CD14-positive monocyte (primary cell): ENCODE results near the gene ME3. TPM values are rescaled to one million over a fixed set of nuclear protein-coding genes. Genes with fewer than 3 reads are reported as not detected.

Experiments used
- DNase-seq, 3 donors: peaks; one replicate each; pipeline ENCODE4 v3.0.0-alpha.2; 2011 to 2022
- H2AFZ ChIP-seq: 2 replicates; pipeline ENCODE4 v1.6.0; 2012; ENCODE audit warnings: mild to moderate bottlenecking, low read depth, low read length, inconsistent platforms; ENCODE audit not compliant: insufficient read depth, poor library complexity, severe bottlenecking
- H3K27ac ChIP-seq, 2 donors: 1 replicate in 1 of 2; 2 replicates in 1 of 2; pipeline ENCODE4 v1.5.1; 2012 to 2013; ENCODE audit warnings: low read length in 2 of 2, control low read depth in 1 of 2, inconsistent platforms in 1 of 2, low read depth in 1 of 2, mild to moderate bottlenecking in 1 of 2
- H3K27me3 ChIP-seq, 2 donors: one replicate each; pipeline versions ENCODE4 v1.6.0 to v1.6.1; 2011 to 2013; ENCODE audit warnings: low read length in 2 of 2; ENCODE audit not compliant: control insufficient read depth in 2 of 2, insufficient read depth in 2 of 2
- H3K36me3 ChIP-seq, 2 donors: replicated peaks in 1 of 2; 1 replicate in 1 of 2; 2 replicates in 1 of 2; pipeline versions ENCODE4 v1.5.1 to v1.6.1; 2012 to 2013; ENCODE audit warnings: low read length in 2 of 2, control low read depth in 1 of 2, inconsistent platforms in 1 of 2, mild to moderate bottlenecking in 1 of 2; ENCODE audit not compliant: insufficient read depth in 2 of 2, control insufficient read depth in 1 of 2
- H3K4me1 ChIP-seq, 2 donors: 1 replicate in 1 of 2; 2 replicates in 1 of 2; pipeline versions ENCODE4 v1.5.1 to v1.6.1; 2012 to 2013; ENCODE audit warnings: low read length in 2 of 2, control low read depth in 1 of 2, inconsistent platforms in 1 of 2, mild to moderate bottlenecking in 1 of 2, moderate library complexity in 1 of 2; ENCODE audit not compliant: insufficient read depth in 2 of 2, control insufficient read depth in 1 of 2
- H3K4me2 ChIP-seq: replicated peaks from 2 replicates; pipeline ENCODE3; 2012; ENCODE audit warnings: low read length, moderate library complexity, mild to moderate bottlenecking; ENCODE audit not compliant: poor library complexity, severe bottlenecking; ENCODE audit errors: extremely low read depth
- H3K4me3 ChIP-seq, 3 experiments: fragments of 200-600 bp in 1 of 3; sonication (generic) in 1 of 3; replicated peaks in 1 of 3; 1 replicate in 2 of 3; 2 replicates in 1 of 3; pipeline ENCODE4 v1.5.1; 2011 to 2013; ENCODE audit warnings: low read length in 3 of 3, mild to moderate bottlenecking in 3 of 3, control low read depth in 2 of 3, low read depth in 2 of 3, inconsistent platforms in 1 of 3, moderate library complexity in 1 of 3
- H3K79me2 ChIP-seq: 2 replicates; pipeline ENCODE4 v1.6.0; 2012; ENCODE audit warnings: mild to moderate bottlenecking, control low read depth, inconsistent platforms, low read length, moderate library complexity; ENCODE audit not compliant: insufficient read depth
- H3K9ac ChIP-seq: 2 replicates; pipeline ENCODE4 v1.6.0; 2017; ENCODE audit warnings: low read length, mild to moderate bottlenecking; ENCODE audit not compliant: insufficient read depth, poor library complexity, severe bottlenecking
- H3K9me3 ChIP-seq, 2 donors: replicated peaks in 1 of 2; 1 replicate in 1 of 2; 2 replicates in 1 of 2; pipeline versions ENCODE4 v1.5.1 to v1.6.1; 2012 to 2013; ENCODE audit warnings: low read length in 2 of 2, control low read depth in 1 of 2; ENCODE audit not compliant: control insufficient read depth in 1 of 2, insufficient read depth in 1 of 2
- H4K20me1 ChIP-seq: 2 replicates; pipeline ENCODE4 v1.6.0; 2012; ENCODE audit warnings: mild to moderate bottlenecking, low read length, control low read depth, moderate library complexity; ENCODE audit not compliant: insufficient read depth
- H3K27ac Mint-ChIP-seq, 7 donors: one replicate each; pipeline ENCODE4 v1.8.0; 2020; ENCODE audit warnings: mild to moderate bottlenecking in 7 of 7, mixed read lengths in 7 of 7, moderate library complexity in 6 of 7, inconsistent platforms in 2 of 7
- H3K27me3 Mint-ChIP-seq, 3 donors: one replicate each; pipeline ENCODE4 v1.8.0; 2021 to 2022; ENCODE audit warnings: low read depth in 3 of 3, mild to moderate bottlenecking in 3 of 3, mixed read lengths in 3 of 3, moderate library complexity in 3 of 3, inconsistent platforms in 1 of 3
- H3K36me3 Mint-ChIP-seq, 2 donors: one replicate each; pipeline ENCODE4 v1.8.0; 2020; ENCODE audit warnings: mixed read lengths in 2 of 2, inconsistent platforms in 1 of 2, mild to moderate bottlenecking in 1 of 2
- H3K4me1 Mint-ChIP-seq: one replicate; pipeline ENCODE4 v1.8.0; 2020; ENCODE audit warnings: mild to moderate bottlenecking, mixed read lengths
- H3K4me3 Mint-ChIP-seq, 2 donors: one replicate each; pipeline ENCODE4 v1.8.0; 2020; ENCODE audit warnings: mild to moderate bottlenecking in 2 of 2, mixed read lengths in 2 of 2, moderate library complexity in 1 of 2
- H3K9me3 Mint-ChIP-seq, 7 donors: one replicate each; pipeline ENCODE4 v1.8.0; 2020 to 2022; ENCODE audit warnings: mixed read lengths in 7 of 7, mild to moderate bottlenecking in 6 of 7, moderate library complexity in 6 of 7, inconsistent platforms in 2 of 7
- CTCF ChIP-seq: fragments of 200-600 bp; IDR thresholded peaks from one replicate; pipeline ENCODE4 v1.8.0; 2022; ENCODE audit warnings: antibody characterized with exemption, mild to moderate bottlenecking
- WGBS: methylation state at CpG from one replicate; pipeline ENCODE4 v1.1.5; 2013; ENCODE audit warnings: missing lambda C conversion rate; ENCODE audit not compliant: insufficient coverage; 5-methylcytosine and 5-hydroxymethylcytosine counted together
- intact Hi-C, 2 donors: fragments of 100-400 bp; cut with micrococcal nuclease; formaldehyde crosslinking; loops; one replicate each; pipeline versions ENCODE4 v1.15.0 to v1.15.1; 2023
- polyA plus RNA-seq, 3 donors: library from polyadenylated mRNA; depleted of rRNA in 1 of 3; unstranded in 2 of 3; stranded (reverse) in 1 of 3; fragments of 300-500 nt in 2 of 3; fragments of >200 nt in 1 of 3; fragmentation: Illumina TruSeq in 2 of 3; gene quantifications; 1 replicate in 2 of 3; 2 replicates in 1 of 3; pipeline ENCODE4 v1.2.3, GENCODE V29; 2012 to 2021

The ME3 gene
- polyA plus RNA-seq, 3 donors: 0.31 to 3.0 (median 0.42) TPM

- Histone ChIP-seq H3K36me3 (no peaks in the 10 kb centered on the region), H3K4me3 (no peak overlapping the region), H3K27ac (no peak overlapping the region), H3K4me1 (no peaks in the 10 kb centered on the region), H3K27me3 (no peaks in the 10 kb centered on the region), H4K20me1 (no peaks in the 10 kb centered on the region), H3K79me2 (no peaks in the 10 kb centered on the region), H3K9me3 (no peaks in the 10 kb centered on the region), H2AFZ (no peak overlapping the region), H3K4me2 (no peak overlapping the region), H3K9ac (no peak overlapping the region)
- no peak for DNase-seq
- Mint-ChIP-seq H3K27me3 (no peaks in the 10 kb centered on the region), H3K4me3 (no peak overlapping the region), H3K36me3 (no peaks in the 10 kb centered on the region), H3K27ac (no peak overlapping the region), H3K9me3 (peaks cover 0 to 2% (median 0%) of the 10 kb centered on the region in 7 donors), H3K4me1 (peaks cover 12% of the 10 kb centered on the region)
- TF ChIP-seq CTCF: no peak
- intact Hi-C loops: no loop called here
- WGBS: no CpG with 5 or more reads among the region's 1 CpG
These were observed 65.5 kb downstream of the ME3 start for GRCh38 chr11:86606836-86607481.

- H3K79me2 ChIP-seq: no peaks in the 10 kb centered on the region
- H3K4me2 ChIP-seq: no peak overlapping the region
- no peak for TF ChIP-seq CTCF
- no peak for DNase-seq
- no peak overlapping the region for H2AFZ ChIP-seq
- no peak overlapping the region for H3K4me3 ChIP-seq
- 83% methylated on average over 1 of the region's 3 CpGs for WGBS
- Mint-ChIP-seq H3K27me3 (no peaks in the 10 kb centered on the region), H3K4me1 (peaks cover 12% of the 10 kb centered on the region), H3K9me3 (peaks cover 0 to 2% (median 0%) of the 10 kb centered on the region in 7 donors), H3K27ac (no peak overlapping the region), H3K4me3 (no peak overlapping the region), H3K36me3 (no peaks in the 10 kb centered on the region)
- intact Hi-C loops: no loop called here
- H3K27ac ChIP-seq: no peak overlapping the region
- no peaks in the 10 kb centered on the region for H3K9me3 ChIP-seq
- no peak overlapping the region for H3K9ac ChIP-seq
- no peaks in the 10 kb centered on the region for H3K27me3 ChIP-seq
- H3K36me3 ChIP-seq: no peaks in the 10 kb centered on the region
- no peaks in the 10 kb centered on the region for H3K4me1 ChIP-seq
- H4K20me1 ChIP-seq: no peaks in the 10 kb centered on the region
These were observed 66.1 kb downstream of the ME3 start for GRCh38 chr11:86606270-86606835.
